HG02970 (cell line): ENCODE data around the gene DMGDH.
A peak's percentile ranks its signal among the peaks of the same experiment; 100 is the strongest.

Source experiments
- ATAC-seq: cut with Tn5 transposase; IDR thresholded peaks from one replicate; pipeline ENCODE4 v1.9.1; 2021; ENCODE audit warnings: mild to moderate bottlenecking, moderate library complexity, moderate number of reproducible peaks; ENCODE audit not compliant: unreplicated experiment, low FRiP score

The DMGDH gene

DNA sequence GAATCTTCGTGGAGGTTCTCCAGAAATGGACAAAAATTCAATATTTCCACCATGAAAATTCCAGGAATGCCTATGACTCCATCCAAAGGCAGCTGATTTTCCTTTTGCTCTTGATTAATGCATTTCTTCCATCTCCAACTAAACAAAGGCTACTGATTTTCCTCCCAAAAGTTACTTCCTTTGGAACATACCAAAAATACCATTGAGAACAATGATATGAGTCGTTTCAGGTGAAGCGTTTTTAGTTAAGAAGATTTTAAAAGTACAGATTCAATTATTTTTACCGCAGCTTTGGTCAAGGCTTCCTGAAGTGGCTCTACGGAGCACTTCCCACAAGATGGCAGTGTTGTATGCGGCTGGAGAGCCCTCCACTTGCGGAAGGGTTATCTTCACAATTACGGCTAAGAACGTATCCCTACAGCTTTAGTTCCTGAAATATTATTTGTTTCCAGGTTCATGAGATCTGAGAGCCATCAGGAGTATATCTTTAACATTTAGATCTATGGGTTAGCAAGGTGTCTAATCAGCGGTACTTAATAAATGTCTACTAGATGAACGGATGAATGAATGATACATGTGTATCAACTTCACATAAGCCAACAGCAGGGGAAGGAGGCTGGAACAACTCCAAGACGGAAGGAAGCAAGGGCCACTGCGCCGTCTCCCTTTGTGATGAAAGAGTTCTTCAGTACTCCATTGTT is 48.5 kb downstream of the DMGDH start:
- ATAC-seq, result no peak

GRCh38 chr5:79014631-79015030 is 54.8 kb downstream of the DMGDH start:
- no peak for ATAC-seq

- ATAC-seq, result no peak
These were observed 57.6 kb downstream of the DMGDH start for GRCh38 chr5:79011869-79012268.

DNA sequence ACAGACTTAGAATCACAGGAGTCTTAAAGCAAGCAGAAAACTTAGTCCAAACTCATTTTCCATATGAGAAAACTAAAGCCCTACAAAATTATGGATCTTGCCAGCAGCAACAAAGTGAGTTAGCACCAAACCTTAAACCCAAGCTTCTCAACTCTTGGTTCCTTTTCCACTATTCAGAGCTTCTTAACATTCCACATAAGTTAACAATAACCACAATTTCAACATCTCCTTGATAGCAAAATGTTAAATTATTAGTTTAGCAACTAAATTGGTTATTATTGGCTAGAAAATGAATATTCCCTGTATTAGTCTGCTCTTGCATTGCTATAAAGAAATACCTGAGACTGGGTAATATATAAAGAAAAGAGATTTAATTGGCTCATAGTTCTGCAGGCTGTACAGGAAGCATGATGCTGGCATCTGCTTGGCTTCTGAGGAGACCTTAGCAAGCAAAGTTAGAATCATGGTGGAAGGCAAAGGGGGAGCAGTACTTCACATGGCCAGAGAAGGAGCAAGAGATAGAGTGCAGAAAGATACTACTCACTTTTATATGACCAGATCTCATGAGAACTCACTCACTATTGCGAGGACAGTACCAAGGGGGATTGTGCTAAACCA is 58.1 kb downstream of the DMGDH start:
- no peak for ATAC-seq

DNA sequence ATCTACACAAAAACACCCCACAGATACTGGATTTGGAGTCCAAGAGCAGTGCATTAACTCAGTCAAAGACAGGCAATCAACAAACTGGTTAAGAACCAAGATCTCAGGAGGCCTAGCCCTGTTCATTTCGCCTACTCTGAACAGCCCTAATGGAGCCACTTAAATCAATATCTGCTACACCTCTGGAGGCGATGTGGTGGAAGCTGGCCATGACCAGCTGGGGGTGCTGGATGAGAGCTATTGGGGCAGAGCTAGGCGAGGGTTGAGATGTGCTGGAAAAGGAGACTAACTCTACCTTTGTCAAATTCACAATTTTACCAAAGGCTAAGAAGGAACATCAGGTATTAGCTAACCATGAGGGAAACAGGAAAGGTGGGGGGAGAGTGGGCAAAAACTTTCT is 61.1 kb downstream of the DMGDH start:
- no peak for ATAC-seq

DNA sequence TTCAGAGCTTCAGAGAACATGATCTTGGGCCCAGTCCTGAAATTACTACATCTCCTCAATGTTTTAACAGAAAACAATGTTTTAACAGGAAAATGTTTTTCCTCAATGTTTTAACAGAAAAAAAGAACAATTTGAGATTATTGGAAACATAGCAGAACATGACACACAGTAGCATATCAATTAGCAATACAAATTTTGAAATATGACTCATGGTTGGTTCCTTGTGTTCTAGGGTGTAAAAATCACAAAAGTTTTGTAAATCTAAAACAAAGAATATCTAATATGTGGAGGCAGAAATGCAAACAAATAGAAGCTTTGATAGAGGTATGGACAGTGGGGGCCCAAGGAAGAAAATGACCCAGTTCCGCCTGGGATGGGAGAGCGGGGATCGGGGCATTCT is 61.6 kb downstream of the DMGDH start:
- no peak for ATAC-seq

GRCh38 chr5:79005936-79006631 is 63.4 kb downstream of the DMGDH start:
- no peak for ATAC-seq

GRCh38 chr5:79005151-79005550 is 64.3 kb downstream of the DMGDH start:
- no peak for ATAC-seq

DNA sequence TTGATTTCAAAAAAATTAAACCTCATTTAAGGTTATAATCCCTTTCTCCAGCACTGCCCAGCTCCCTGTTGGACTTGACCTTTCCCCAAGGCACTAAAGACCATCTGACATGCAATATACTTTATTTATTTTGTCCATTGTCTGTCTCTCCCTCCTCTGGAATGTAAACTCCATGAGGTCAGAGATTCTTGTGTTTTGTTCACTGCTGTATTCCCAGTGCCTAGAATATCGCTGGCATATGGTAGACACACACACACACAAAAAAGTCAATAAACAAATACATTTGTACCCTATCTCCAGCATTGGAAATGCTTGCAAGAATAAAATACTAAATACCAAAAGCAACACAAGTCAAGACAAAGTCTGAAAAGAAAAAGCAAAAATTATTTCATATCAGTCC is 67.1 kb downstream of the DMGDH start:
- ATAC-seq, result no peak

DNA sequence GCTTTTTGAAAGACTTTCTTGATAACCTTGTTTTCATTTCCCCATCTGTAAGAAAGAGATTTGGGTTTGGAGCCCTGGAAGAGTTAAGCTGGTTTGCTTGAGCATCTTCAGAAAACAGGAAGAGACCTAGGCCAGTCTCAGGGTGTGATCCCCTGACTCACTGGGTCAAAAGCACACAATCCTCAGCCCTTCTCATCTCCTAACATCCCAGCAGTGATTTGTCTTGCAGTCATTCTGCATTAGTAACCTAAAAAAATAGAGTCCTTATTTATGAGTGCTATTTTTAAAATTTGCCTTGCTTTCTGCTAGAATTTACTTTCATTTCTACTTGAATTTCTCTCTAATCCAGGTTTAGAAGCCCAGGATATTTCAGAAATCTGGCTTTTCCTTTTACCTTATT is 68.0 kb downstream of the DMGDH start:
- ATAC-seq, result no peak

DNA sequence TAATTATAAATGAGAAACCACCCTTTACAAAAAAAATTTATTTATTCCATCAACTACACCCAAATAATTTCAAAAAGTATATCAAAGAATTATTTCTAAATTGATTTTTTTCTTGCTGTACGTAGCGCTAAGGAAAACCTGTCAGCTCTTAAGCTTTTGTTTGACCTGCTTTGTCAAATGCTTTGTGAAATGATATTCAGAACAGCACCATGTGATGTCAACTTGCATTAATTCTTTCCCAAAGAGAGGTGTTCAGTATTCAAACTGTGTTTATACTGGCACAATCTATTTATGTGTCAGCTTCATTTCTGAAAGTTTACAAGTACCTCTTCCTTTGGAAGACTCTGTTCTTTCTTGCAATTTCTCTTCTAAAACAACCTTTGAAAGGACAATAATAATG is 72.4 kb downstream of the DMGDH start:
- ATAC-seq, result no peak

DNA sequence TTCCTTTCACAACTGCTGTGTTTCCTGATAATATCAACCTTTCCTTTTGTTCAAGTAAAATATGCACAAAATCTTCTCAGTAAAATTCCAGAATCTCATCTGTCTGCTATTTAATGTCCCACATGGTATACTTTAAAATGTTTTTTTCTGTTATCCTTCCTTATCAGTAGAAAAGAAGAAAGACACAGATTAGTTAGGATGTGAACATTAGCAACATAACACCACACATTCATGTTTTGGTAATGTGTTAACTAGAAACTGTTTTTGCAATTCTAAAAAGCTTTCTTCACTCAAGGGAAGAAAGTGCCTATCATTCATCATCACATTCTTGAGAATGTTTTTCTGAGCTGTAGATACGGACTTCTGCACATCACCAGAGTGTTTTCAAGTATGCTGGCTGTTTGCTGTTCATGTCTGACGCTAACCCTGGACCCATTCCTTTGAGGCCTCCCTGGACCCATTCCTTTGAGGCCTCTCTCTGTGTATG is 73.9 kb downstream of the DMGDH start:
- ATAC-seq, result no peak

- ATAC-seq, result no peak
These were observed 76.3 kb downstream of the DMGDH start for GRCh38 chr5:78993165-78993564.

DNA sequence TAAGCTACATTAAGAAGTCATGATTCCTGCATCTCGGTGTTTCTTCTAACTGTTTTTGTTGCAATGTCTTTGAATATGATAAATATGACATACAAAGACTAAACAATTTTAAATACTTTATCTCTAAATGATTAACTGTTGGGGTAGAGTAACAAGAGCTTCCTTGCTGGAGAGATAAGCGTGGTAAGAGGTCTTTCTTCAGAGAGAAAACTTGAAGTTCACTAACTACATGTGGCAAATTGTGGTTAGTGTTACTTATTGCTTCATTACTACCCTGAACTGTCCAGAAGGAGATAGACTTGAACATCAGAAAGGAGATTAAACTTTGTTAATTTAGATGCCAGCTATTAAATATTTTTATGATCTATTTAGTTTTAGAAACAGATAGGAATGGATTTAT is 77.3 kb downstream of the DMGDH start:
- ATAC-seq, result no peak

DNA sequence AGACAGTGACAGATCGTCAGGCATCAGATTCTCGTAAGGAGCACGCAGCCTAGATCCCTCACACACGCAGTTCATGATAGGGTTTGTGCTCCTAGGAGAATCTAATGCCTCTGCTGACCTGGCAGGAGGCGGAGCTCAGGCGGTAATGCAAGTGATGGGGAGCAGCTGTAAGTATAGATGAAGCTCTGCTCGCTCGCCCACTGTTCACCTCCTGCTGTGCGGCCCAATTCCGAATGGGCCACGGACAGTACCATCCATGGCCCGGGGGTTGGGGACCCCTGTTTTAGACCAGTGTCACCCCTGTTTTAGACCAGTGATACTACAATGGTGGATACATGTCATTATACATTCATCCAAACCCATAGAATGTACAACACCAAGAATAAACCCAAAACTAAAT is 80.4 kb downstream of the DMGDH start:
- no peak for ATAC-seq

GRCh38 chr5:78985725-78986223 is 83.7 kb downstream of the DMGDH start:
- ATAC-seq, result peak; percentile 39

GRCh38 chr5:78985116-78985724 is 84.3 kb downstream of the DMGDH start, which contains the start of gene ARSB:
TSS of gene ARSB (minus strand) at chr5:78985310. CDS start at chr5:78985248, 62 bp downstream.
- ATAC-seq, result peak; percentile 47

GRCh38 chr5:78984439-78985115 is 84.9 kb downstream of the DMGDH start:
- peak; percentile 63 for ATAC-seq

GRCh38 chr5:78983601-78984438 is 85.7 kb downstream of the DMGDH start:
- no peak for ATAC-seq
